Fibroblast of lung (primary cell): Measurements from ENCODE around the gene SDK2.

Source experiments
- EZH2 ChIP-seq: IDR thresholded peaks from 2 replicates; pipeline ENCODE4 v1.5.1; 2012; ENCODE audit warnings: low read length, control low read depth, mild to moderate bottlenecking; ENCODE audit errors: missing control alignments
- TF ChIP-seq, protein P1 (sequence below), 2 donors: IDR thresholded peaks in 1 of 2; conservative IDR thresholded peaks in 1 of 2; 1 replicate in 1 of 2; 2 replicates in 1 of 2; pipeline ENCODE4 v1.5.1; 2011 to 2012; ENCODE audit warnings: low read length in 2 of 2, control low read depth in 1 of 2, inconsistent platforms in 1 of 2, low read depth in 1 of 2, mild to moderate bottlenecking in 1 of 2

DNA sequence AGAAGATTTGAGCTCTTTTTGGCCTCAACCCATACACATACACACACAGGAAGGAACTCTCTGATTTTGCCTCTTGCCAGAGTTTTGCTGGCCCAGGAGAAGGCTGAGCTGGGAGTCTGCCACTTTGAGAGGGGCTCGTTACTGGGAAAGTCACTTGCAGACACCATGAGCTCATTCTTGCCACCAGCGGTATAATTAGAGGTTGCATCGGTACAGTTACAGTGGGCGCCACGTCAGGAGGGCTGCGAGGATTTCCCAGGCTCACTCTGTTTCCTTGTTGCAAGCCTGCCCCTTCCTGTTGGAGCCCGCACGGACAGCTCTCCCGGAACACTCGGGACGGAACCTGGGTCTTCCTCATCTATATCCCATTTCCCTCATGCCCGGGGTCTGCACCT is 3.1 kb upstream of the SDK2 start:
- no peak for TF ChIP-seq EZH2
- TF ChIP-seq, protein P1, sequence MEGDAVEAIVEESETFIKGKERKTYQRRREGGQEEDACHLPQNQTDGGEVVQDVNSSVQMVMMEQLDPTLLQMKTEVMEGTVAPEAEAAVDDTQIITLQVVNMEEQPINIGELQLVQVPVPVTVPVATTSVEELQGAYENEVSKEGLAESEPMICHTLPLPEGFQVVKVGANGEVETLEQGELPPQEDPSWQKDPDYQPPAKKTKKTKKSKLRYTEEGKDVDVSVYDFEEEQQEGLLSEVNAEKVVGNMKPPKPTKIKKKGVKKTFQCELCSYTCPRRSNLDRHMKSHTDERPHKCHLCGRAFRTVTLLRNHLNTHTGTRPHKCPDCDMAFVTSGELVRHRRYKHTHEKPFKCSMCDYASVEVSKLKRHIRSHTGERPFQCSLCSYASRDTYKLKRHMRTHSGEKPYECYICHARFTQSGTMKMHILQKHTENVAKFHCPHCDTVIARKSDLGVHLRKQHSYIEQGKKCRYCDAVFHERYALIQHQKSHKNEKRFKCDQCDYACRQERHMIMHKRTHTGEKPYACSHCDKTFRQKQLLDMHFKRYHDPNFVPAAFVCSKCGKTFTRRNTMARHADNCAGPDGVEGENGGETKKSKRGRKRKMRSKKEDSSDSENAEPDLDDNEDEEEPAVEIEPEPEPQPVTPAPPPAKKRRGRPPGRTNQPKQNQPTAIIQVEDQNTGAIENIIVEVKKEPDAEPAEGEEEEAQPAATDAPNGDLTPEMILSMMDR (conservative IDR thresholded peaks at IDR 0.05 in 1 of 2, IDR thresholded peaks at IDR 0.05 in 1 of 2; ENCODE audit: low read depth in 1 of 2, low read length in 2 of 2): no peak
